Measurements from ENCODE around the gene PTGIR.

The PTGIR gene

DNA sequence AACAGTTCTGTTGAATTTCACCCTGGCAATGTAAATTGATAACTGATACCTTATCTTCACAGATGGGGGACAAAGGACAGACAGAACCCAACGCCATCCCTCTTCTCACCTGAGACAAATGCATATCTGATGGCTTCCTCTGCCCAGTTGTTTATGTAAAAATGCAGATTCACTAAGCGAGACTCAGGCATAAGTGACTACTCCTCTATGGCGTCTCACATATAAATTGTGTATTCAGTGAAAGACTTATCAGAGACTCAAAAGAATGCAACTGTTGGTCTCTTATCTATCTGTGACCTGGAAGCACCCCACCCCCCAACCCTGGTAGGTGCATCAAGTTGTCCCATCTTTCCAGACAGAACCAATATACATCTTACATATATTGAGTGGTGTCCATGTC, 37.0 kb downstream of the PTGIR start:
- DNase-seq (ENCODE audit: low read depth) = no peak

DNA sequence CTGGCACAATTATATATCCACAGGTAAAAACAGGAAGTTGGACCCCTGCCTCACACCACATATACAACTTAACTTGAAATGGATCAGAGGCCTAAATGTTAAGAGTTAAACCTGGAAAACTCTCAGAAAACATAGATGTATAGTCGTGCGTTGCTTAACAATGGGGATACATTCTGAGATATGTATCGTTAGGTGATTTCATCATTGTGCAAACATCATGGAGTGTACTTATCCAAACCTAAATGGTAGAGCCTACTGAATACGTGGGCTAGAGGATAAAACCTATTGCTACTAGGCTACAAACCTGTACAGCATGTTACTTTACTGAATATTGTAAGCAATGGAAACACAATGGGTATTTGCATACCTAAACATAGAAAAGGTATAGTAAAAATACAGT, 38.6 kb downstream of the PTGIR start:
- DNase-seq (ENCODE audit: low read depth) = no peak
- TF ChIP-seq, protein P1, sequence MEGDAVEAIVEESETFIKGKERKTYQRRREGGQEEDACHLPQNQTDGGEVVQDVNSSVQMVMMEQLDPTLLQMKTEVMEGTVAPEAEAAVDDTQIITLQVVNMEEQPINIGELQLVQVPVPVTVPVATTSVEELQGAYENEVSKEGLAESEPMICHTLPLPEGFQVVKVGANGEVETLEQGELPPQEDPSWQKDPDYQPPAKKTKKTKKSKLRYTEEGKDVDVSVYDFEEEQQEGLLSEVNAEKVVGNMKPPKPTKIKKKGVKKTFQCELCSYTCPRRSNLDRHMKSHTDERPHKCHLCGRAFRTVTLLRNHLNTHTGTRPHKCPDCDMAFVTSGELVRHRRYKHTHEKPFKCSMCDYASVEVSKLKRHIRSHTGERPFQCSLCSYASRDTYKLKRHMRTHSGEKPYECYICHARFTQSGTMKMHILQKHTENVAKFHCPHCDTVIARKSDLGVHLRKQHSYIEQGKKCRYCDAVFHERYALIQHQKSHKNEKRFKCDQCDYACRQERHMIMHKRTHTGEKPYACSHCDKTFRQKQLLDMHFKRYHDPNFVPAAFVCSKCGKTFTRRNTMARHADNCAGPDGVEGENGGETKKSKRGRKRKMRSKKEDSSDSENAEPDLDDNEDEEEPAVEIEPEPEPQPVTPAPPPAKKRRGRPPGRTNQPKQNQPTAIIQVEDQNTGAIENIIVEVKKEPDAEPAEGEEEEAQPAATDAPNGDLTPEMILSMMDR (IDR thresholded peaks at IDR 0.05; ENCODE audit: insufficient read depth, low read depth, low read length, missing control alignments) = no peak
- no peak overlapping the region for H3K4me3 ChIP-seq (ENCODE audit: low read depth, low read length)

More for the DNA sequence above, 37.0 kb downstream of the PTGIR start:
- H3K4me3 ChIP-seq (ENCODE audit: low read depth, low read length) = no peak overlapping the region
- TF ChIP-seq, protein P1 (IDR thresholded peaks at IDR 0.05; ENCODE audit: insufficient read depth, low read depth, low read length, missing control alignments) = no peak

DNA sequence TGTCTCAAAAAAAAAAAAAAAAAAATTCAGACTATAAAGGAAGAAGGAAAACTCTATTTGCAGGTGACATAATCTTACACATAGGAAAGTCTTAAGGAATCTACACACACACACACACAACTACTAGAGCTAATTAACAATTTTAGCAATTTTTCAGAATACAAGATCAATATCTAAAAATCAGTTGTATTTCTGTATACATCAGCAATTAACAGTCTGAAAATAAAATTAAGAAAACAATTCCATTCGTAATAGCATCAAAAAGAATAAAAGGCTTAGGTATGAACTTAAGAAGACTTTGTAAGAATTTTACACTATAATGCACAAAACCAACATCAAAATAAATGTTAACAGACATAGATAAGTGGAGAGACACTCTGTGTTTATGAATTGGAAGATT, 39.4 kb downstream of the PTGIR start:
- TF ChIP-seq, protein P1 (IDR thresholded peaks at IDR 0.05; ENCODE audit: insufficient read depth, low read depth, low read length, missing control alignments) = no peak
- no peak overlapping the region for H3K4me3 ChIP-seq (ENCODE audit: low read depth, low read length)
- DNase-seq (ENCODE audit: low read depth) = no peak

DNA sequence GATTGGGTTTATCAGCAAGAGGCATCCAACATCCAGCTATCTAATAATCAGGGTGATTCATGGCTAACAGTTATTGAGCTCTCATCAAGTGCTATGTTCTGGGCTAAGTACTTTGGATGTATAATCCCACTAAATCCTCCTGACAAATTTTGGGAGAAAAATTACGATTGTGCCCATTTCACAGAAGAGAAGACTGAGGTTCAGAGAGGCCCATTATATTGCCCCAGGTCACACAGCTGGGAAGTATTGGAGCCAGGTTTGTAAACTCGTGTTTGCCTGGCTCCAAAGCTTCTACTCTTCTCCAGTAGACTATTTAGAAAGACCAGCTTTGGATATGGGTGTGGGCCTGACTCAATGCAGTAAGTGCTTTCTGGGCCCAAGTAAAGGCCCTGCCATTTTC, 44.6 kb downstream of the PTGIR start:
- TF ChIP-seq, protein P1 (IDR thresholded peaks at IDR 0.05; ENCODE audit: insufficient read depth, low read depth, low read length, missing control alignments) = no peak
- DNase-seq (ENCODE audit: low read depth) = no peak
- H3K4me3 ChIP-seq (ENCODE audit: low read depth, low read length) = no peak overlapping the region

DNA sequence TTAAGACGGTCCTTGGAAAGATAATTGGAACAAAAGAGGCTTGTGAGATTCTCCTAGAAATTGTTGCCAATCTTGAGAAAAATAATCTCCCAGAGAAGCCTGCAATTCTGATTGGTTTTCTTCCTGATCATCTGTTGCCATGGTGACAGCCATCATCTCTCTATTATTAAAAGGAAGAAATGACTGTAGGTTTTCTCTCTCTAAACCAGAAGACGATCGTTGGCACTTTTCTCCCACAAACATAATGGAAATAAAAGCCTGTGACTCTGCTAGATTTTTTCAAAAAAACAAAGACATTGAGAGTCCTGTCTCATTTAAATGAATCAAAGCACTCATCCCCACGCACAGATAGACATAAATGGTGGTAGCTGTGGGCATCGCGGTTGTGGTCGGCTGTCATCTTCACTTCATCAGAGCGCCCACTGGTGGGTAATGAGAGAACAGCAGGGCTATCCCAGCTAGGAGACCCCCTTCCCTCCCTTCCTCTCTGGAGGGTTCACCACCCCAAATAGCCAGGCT, 45.5 kb downstream of the PTGIR start:
- TF ChIP-seq, protein P1 (IDR thresholded peaks at IDR 0.05; ENCODE audit: insufficient read depth, low read depth, low read length, missing control alignments) = peak; percentile 53
- no peak overlapping the region for H3K4me3 ChIP-seq (ENCODE audit: low read depth, low read length)
- peak; percentile 23 for DNase-seq (ENCODE audit: low read depth)

DNA sequence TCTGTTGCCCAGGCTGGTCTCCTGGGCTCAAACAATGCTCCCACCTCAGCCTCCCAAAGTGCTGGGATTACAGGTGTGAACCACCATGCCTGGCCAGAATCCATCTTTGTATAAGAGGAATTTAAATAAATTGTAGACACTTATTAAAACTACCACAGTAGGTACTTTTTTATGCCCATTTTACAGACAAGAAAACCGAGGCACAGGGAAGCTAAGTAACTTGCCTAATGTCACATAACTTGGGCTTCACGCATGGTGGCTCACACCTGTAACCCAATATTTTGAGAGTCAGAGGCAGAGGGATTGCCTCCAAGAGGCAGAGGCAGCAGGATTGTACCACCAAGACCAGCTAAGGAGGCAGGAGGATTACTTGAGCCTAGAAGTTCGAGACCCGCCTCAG, 46.4 kb downstream of the PTGIR start:
- H3K4me3 ChIP-seq (ENCODE audit: low read depth, low read length) = no peak overlapping the region
- TF ChIP-seq, protein P1 (IDR thresholded peaks at IDR 0.05; ENCODE audit: insufficient read depth, low read depth, low read length, missing control alignments) = no peak
- DNase-seq (ENCODE audit: low read depth) = no peak

DNA sequence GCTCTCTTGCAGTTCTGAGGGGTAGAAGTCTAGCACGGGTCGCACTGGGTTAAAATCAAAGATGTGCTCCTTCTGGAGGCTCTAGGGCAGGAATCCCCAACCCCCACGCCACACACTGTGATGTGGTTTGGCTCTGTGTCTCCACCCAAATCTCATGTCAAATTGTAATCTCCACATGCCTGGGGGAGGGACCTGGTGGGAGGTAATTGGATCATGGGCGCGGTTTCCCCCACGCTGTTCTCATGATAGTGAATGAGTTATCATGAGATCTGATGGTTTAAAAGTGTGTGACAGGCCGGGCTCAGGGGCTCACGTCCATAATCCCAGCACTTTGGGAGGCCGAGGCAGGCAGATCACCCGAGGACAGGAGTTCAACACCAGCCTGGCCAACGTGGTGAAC, 50.4 kb downstream of the PTGIR start:
- H3K4me3 ChIP-seq (ENCODE audit: low read depth, low read length) = no peak overlapping the region
- TF ChIP-seq, protein P1 (IDR thresholded peaks at IDR 0.05; ENCODE audit: insufficient read depth, low read depth, low read length, missing control alignments) = no peak
- DNase-seq (ENCODE audit: low read depth) = no peak

All from GM12865 (cell line).